GM19452 (cell line): ENCODE data around the gene CRACR2A.

ENCODE experiments used
- ATAC-seq: cut with Tn5 transposase; IDR thresholded peaks from one replicate; pipeline ENCODE4 v1.9.1; 2021; ENCODE audit not compliant: unreplicated experiment

The CRACR2A gene

GRCh38 chr12:3622021-3622821 lies 130.7 kb downstream of the CRACR2A start:
- no peak for ATAC-seq

DNA sequence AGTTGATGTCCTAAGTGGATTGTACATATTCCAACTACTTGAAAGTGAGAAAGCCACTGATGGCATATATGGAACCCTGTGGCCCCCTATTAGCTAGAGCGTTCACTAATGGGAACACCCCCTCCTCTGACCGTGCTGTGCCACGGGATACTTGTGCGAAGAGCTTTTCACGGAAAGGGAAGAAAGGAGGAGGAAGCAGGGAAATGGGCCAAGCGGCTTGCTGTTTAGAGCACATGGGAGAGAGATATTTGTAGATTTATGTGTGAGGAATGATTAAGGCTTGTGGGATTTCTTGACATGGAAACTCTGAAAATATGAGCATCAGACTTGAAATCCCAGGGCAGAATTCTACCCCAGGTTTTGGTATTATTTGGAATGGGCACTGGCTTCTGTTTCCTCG lies 132.1 kb downstream of the CRACR2A start:
- no peak for ATAC-seq

GRCh38 chr12:3617565-3617964 lies 135.3 kb downstream of the CRACR2A start:
- ATAC-seq, result no peak

- no peak for ATAC-seq
These were observed 137.0 kb downstream of the CRACR2A start for GRCh38 chr12:3615862-3616261.

- no peak for ATAC-seq
These were observed 138.0 kb downstream of the CRACR2A start for GRCh38 chr12:3614806-3615466.

DNA sequence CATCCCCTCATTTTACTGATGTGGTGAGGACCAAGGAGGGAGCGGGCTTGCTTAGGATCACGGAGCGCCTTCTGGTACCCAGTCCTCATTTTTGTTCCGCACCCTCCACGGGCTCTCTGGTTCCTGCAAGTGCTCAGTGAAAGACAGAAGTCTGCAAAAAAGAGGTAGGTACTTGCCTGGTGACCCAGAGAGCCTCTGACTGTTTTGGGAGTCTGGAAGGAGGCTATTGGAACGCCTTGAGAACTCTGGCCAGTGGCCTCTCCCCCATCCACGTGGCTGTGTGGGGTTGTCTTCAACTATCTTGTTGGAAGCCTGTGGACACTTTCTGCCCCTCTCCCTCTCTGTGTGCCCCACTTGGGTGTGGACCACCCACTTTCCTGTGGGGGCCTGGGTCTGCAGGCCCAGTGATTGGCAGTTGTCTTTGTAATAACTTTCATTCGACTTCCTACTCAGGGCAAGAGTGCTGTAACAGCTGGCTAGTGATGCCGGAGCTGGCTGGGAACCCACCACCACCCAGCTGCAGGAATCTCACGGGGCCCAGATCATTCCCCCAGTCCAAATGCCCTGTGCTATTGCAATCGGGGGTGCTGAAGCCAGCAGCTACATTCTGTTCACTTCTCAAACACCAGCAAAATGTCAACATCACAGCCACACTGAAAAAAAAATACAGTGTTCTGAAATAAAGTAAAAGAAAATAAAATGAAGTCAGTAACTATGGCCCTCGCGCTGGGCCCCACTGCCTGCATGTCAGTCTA lies 139.1 kb downstream of the CRACR2A start:
- no peak for ATAC-seq

- ATAC-seq, result no peak
These were observed 140.8 kb downstream of the CRACR2A start for GRCh38 chr12:3611860-3612703.

- ATAC-seq, result no peak
These were observed 145.1 kb downstream of the CRACR2A start for GRCh38 chr12:3607821-3608220.

DNA sequence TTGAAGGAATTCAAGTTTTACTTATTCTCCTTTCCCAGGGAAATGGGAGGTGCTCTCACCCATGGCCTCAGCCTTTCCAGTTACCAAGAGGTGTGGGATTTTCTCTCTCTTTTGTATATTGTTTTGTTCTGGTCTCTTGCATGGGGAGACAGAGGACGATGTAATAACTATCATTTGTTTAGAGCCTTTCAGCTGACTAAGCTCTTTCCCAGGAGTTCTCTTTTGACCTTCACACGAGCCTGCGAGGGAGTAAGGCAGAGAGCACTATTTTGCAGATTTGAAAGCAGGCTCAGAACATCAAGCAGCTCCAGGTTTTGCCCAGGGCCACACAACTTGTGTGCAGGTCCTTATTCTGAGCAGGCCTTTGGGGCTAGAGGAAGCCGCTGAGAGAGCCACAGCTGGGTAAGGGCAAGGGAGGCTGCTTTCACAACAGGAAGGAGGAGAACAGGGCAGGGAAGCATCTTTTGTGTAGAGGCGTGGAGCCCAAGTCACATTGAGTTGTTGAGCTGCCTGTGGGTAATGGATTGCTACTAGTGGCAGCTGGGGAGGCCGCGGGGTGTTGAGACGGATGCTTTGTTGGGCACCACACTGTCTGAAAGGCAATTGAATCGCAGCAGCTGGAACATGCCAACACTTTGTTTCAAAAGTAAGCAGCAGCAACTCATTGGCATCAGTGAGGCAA lies 145.7 kb downstream of the CRACR2A start:
- no peak for ATAC-seq

DNA sequence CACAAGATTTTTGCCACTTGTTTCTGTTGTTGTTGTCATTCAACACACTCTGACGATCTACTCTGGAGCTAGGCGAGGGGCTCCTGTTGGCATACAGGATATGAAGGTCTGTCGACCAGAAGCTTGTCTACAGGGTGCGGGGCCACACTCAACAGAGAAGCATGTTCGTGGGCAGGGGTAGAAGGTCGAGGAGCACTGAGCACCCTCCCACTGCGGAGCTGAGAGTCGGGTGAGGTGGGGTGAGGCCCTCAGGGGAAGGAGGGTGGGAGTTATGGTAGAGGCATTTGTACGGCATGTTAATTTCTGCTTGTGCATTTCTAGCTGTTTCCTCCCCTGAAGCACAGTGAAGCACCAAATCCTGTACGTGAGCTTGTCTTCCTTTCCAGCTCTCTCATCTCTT lies 146.8 kb downstream of the CRACR2A start:
- ATAC-seq, result no peak

DNA sequence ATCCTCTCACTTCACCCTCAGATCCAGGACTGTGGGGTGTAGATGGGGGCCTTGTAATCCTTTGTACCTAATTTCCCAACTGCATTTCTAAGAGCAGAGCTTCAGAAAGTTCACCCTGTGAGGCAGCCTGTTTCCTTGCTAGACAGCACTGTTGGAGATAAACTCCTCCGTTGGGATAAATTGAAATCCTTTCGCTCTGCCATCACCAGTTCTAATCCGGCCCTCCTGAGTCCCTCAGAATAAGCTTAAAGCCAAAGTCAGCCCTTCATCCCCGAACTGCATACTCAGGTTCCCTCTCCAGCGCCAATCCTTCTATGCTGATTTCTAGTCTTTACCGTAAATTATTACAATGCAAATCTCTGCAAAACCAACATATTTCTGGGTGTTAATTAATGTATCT lies 147.2 kb downstream of the CRACR2A start:
- no peak for ATAC-seq

DNA sequence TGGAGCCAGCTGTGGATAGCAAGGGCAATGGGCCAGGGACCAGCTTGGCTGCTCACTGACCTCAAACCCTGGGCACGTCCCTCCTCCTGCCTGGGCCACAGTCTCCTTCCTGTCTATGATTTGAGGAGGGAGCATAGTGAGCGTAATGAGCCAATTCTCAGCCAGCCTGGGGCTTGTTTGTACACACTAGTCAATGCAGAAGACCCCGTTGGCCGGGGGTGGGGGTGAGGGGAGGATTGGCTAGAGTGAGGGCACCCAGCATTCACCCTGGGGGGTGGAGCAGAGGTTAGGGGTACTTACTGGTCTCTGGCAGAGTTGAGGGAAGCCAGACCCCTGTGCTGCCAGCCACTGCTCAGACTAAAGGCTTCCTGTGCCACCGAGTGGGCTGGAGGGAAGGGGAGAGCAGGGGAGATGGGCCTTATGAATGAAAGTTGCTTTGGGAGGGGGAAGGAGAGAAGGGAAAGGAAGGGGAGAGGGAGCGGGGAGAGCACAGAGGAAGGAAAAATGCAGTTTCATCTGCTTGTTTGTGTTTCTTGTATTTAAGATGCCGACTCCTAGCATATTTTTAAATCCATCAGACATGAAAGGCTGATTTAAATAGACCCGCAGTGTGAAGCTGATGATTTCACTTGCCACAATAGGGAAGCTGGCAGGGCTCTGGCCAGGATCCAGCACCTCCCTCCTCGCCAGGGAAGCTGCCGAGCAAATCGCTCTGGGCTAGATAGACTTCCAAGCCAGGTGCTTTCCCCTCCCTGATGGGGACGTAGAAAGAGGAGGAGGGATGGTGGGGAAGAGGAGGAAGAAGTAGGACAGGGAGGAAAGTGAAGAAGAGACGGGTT lies 147.9 kb downstream of the CRACR2A start:
- ATAC-seq, result no peak

- no peak for ATAC-seq
These were observed 148.6 kb downstream of the CRACR2A start for GRCh38 chr12:3604286-3604685.

- no peak for ATAC-seq
These were observed 149.3 kb downstream of the CRACR2A start for GRCh38 chr12:3603576-3603975.

- no peak for ATAC-seq
These were observed 150.4 kb downstream of the CRACR2A start for GRCh38 chr12:3602488-3602887.

- ATAC-seq, result no peak
These were observed 151.3 kb downstream of the CRACR2A start for GRCh38 chr12:3601461-3602150.

GRCh38 chr12:3600951-3601350 lies 152.0 kb downstream of the CRACR2A start:
- no peak for ATAC-seq

- no peak for ATAC-seq
These were observed 152.7 kb downstream of the CRACR2A start for GRCh38 chr12:3600039-3600720.
